HG03108 (cell line): ENCODE results near the gene TP63.

Experiments used
- ATAC-seq: cut with Tn5 transposase; IDR thresholded peaks from one replicate; pipeline ENCODE4 v1.9.1; 2021; ENCODE audit warnings: moderate library complexity; ENCODE audit not compliant: unreplicated experiment

Gene TP63

GRCh38 chr3:189772584-189772983 is 141.4 kb downstream of the TP63 start:
- no peak for ATAC-seq

DNA sequence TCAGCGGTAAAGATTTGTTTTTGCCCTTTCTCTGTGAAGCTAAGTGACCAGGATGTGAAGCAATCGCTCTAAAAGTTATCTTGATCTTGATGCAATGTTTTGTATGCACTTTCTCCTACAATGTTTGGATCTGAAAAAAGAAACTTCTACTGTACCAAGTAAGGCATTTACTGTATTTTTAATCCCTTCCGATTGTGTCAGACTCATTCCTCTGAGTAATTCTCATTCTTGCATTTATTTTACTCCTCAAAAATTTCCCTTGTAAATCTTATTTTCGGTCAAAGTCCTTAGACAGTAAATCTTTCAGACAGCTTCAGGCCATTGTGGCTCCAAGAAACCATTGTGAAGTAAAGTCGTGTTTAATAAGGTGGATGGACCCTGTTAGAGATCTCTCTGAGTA is 141.9 kb downstream of the TP63 start:
- ATAC-seq: no peak

DNA sequence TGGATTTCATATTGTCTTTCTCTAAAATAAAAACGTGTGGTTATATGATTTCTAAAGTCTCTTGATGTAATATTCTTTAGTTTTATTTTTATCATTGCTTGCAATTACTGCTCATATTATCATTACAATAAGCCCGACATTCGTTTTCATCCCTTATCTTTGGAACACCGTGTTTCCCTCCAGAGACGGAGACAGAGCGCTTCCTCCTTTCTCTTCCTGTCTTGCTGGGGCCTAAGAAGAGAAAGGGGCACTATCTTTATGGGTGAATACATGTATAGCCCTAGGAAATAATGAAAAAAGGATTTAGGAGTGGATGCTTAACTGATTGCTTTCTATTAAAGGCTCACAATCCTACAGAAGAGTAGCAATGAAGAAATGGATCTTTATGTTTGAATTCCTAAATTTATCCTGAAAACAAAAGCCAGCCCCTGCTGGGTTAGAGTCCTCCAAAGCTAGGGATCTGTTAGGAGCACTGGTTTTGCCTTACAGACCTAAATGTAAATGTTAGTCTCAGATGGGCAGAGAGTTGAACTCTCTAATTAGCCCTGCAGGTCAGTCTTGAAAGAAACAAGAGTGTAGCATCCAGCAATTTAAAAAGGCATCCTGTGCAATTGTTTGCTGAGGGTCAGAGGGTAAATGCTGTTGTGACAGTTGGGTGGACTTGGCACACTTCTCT is 145.1 kb downstream of the TP63 start:
- no peak for ATAC-seq

DNA sequence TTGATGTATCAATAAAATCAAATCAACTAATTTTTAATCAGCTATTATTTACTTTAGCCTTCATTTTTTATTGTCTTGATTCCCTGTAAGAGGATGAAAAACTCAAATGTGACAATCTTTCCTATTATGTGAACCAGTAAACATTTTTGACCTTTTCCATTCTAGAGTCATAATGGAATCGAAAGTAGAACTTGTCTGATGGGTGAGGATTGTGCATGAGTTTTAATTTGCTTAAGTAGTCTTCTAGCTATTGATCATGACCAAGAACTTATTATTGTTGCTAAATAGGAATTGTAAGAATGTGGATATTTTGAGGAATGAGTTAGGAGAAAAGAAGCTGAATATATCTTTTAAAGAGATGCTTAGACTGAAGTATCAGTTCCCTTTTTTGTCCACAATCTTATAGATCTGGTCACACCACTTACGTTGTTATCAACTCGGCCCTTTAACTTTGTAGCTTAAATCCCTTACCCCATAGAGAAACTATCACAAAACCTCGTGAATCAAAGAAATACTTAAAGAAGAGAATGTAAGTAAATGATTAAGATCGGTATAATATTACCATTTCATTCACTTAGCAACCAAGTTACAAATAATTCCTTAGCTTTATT is 147.3 kb downstream of the TP63 start:
- ATAC-seq: no peak

DNA sequence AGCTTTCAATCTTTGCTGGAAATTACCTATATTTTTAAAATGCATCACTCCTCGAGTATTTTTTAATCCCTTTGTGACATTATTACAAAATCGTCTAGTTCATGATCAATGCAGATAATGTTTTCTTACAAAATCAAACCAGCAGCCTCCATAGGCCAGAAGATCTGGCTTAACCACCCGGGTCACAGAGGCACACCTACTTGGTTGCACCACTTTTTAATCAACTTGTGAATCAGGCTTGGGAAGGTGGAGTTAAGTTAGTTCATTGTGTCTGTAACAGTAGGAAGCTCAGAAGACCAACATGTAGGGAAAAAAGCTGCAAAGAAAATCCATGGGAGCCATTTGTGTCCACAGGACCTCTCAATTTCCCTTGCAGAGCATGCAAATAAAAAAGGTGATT is 148.0 kb downstream of the TP63 start:
- no peak for ATAC-seq

DNA sequence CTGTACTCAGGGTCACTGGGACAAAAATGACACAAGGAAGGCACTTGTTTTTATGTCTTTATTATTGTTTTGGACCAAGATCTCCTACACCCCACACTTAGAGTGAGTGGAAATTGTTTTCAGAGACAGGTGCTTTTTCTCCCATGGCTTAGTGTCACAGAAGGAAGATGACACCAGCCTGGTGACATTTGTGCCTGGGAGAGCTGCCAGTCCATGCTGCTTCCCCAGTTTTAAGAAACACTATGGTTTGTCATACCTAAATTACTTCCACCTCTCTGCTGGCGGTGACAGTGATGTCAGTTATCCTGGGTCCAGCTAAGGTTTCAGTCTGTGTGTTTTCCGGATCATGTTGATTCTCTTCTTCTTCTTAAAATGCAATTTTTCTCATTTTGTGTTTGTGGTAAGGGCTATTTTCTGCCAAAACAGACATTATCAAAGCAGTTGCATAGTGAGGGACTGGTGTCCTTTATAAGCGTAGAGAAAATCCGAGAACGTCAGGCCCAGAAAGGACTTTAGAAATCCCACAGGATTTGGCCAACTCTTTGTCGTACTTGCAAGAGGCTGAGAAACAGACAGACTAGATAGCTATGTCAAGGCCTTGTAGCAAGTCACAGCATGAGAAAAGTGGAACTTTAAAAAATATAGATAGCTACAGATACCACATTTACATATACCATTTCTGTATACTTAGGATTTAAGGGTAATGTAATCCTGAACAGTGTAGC is 149.5 kb downstream of the TP63 start:
- no peak for ATAC-seq

GRCh38 chr3:189781415-189781814 is 150.2 kb downstream of the TP63 start:
- ATAC-seq: no peak

DNA sequence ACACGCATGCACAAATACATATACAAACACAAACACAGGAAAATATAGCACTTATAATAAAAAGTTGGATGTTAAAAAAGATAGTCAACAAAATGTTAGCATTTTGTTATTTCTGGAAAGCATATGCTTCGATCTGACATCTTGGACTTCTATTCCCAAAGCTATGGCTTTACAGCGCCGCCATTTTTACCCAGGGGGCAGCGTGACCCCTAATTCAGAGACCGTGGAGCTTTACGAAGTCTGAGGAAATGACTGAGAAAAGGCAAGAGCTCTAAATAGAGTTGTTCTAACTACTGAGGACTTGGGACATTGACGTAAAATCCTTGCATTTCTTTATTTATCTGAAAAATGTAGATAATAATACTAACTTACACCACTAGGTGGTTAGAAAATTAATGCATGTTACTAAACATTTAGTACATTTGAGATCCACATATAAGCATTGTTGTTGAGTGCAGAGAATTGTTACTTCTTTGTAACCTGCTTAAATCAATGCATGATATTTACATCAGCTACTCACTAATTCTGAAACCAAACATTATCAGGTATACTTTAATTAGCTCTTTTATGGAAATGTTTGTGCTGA is 155.4 kb downstream of the TP63 start:
- ATAC-seq: no peak

DNA sequence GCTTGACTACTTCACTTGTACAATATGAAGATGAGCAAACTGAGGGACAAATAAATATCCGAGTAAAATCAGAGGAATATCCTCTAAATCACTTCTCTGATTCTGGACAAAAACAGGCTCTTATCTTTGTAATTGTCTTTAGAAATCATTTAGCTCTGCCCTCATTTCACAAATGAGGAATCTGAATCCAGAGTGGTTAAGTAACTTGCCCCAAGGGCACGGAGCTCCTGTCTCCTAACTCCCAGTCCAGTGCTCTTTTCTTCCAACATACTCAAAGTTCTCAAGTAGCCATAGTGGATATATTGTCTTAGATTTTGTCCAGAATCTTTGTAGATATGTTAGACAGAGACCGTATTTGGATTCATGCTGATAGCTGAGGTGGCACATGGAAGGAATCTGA is 156.0 kb downstream of the TP63 start:
- no peak for ATAC-seq

GRCh38 chr3:189787632-189788031 is 156.4 kb downstream of the TP63 start:
- ATAC-seq: no peak

DNA sequence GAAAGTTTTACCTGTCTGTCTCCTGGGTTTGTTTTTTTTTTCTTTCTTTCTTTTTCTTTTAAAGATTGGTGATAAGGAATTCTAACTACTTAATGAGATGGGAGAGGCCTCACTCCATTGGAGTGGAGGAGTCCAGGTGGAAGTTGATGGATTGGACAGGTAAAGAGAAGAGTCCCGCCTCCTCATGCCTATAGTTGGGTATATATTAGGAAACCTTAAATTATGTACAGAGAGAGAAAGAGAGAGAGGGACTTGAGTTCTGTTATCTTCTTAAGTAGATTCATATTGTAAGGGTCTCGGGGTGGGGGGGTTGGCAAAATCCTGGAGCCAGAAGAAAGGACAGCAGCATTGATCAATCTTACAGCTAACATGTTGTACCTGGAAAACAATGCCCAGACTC is 158.2 kb downstream of the TP63 start:
- ATAC-seq: no peak

DNA sequence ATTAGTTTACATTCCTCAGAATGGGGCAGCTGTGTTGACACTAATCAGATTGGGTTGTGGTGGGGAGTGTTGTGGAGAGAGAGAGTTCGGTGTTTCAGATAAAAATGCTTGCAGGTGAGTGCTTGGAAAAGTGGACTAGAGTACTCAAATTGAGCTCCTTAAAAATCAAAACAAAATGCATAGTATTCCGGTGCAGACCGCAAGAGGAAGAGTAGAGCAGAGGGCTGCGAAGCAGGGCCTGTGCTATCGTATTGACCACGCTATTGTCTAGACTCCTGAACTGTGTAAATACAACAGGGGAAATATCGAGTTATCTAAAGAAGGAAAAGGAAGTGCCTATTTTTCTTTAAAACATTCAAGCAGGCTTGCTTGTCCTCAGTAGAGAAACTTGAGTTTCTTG is 159.5 kb downstream of the TP63 start:
- no peak for ATAC-seq

DNA sequence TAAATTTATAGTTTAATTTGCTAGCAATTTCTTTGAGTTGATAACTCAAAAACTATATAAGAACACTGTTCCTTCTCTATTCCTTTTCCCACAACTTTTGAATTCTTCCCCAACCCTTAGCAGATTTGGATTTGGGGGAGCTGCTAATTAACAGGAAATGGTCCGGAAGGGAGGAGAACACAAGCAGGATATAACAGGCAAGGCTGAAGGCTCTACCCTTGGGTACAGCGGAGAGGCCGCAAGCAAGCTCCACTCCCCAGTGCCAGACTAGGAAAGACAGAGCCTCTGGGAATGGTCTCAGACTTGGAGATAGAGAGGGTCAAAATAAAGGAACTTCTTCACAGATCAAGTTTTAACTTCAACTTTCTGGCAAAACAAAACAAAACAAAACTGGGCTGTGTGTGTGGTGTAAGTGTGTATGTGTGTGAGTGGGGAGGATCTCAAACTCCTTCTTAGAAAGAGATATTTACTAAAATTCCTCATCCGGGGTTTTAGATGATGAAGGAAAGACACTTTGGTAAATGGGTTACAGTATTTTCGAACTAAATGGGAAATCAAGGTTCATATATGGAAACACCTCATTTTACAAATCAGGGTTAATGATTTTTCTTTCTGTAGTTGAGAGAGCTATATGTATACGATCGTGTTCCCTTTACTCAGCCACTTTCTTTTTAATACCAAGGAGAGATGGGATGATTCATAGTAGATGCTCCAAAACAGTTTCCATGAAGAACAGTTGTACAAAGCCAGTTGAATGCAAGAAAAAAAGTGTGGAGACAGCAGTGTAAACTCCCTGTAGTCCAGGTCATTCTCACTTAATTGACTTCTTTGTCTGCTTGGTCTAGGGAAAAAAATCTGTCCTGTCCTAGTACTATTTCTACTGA is 161.1 kb downstream of the TP63 start:
- no peak for ATAC-seq

- no peak for ATAC-seq
These were observed 163.3 kb downstream of the TP63 start for GRCh38 chr3:189794518-189794917.

GRCh38 chr3:189797103-189797750 is 166.0 kb downstream of the TP63 start:
- no peak for ATAC-seq

GRCh38 chr3:189799366-189799765 is 168.2 kb downstream of the TP63 start:
- ATAC-seq: no peak

DNA sequence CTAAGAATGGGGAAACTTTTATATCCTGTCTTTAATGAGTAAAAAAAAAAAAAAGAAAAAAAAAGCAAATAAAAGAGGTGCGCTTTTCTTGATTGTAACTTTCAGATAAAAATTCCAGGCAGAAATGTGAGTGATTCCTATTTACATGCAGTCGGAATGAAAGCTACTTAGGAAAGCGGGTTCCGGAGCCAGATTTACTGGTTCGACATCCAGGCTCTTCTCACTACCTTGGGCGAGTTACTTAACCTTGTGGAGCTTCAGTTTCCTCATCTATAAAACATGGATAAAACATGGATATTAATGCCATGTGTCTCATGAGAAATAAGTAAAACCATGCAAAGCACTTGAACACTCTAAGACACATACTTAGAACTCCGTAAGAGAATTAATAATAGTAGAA is 169.2 kb downstream of the TP63 start:
- no peak for ATAC-seq

DNA sequence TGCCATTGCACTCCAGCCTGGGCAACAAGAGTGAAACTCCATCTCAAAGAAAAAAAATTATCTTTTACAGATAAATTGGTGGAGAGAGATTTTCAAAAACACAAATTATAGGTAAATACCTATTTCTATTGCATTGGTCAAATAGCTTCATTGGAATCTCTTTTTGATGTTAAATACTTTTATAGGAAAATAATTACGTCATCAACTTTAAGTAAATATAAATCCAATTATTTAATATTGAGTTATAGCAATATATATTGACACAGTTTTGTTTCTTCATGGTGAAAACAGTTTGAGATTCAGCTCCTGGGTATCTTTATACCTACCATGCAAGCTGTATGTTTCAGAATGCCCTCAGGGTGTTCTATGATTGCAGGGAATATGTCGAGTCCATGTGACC is 172.1 kb downstream of the TP63 start:
- no peak for ATAC-seq

DNA sequence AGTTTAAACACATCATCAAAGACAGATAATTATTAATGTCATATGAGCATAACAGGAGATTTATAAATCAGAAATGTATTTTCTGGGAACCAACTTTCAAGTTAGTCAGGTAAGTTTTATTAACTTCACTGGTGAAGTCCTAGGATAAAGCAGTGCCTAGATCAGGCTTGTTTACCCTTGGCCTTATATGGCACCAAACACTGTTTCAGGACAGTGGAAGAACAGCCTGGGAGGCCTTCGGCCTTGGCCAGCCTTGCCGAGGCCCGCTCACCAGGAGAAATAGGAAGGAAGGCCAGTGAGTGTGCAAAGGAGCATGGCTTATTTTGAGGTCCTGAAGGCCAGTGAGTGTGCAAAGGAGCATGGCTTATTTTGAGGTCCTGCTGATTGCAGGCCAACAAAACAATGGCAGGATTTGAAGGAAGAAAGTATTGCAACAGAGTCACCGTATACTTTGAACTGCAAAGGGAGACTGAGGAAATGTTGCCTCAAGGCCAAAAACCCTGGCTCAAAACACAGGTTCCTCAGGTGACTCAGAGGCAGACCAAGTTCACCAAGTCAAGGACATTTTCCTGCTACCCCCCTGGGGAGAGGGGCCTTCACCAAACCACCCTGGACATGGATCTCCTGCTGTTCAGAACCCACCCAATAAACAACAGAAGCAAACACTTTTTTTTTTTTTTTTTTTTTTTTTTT is 174.3 kb downstream of the TP63 start:
- no peak for ATAC-seq
